Mesothelial cell of epicardium (in vitro differentiated cells): ENCODE measurements around the gene EIF3B. TPM values are rescaled to one million over a fixed set of nuclear protein-coding genes. Genes with fewer than 3 reads are reported as not detected.

ENCODE experiments used
- DNase-seq, 2 experiments: peaks; one replicate each; pipeline ENCODE4 v3.0.0; 2021; ENCODE audit warnings: low spot score in 2 of 2; ENCODE audit not compliant: unreplicated experiment in 2 of 2
- H3K27ac Mint-ChIP-seq: 2 replicates; pipeline ENCODE4 v1.8.0; 2021; ENCODE audit warnings: mixed read lengths
- H3K27me3 Mint-ChIP-seq: 2 replicates; pipeline ENCODE4 v1.8.0; 2021; ENCODE audit warnings: low read depth, mixed read lengths
- H3K36me3 Mint-ChIP-seq: 2 replicates; pipeline ENCODE4 v1.8.0; 2021; ENCODE audit warnings: mixed read lengths
- H3K4me1 Mint-ChIP-seq: 2 replicates; pipeline ENCODE4 v1.8.0; 2021; ENCODE audit warnings: mixed read lengths
- H3K4me3 Mint-ChIP-seq: 2 replicates; pipeline ENCODE4 v1.8.0; 2021; ENCODE audit warnings: mild to moderate bottlenecking, moderate library complexity, mixed read lengths
- H3K9me3 Mint-ChIP-seq: 2 replicates; pipeline ENCODE4 v1.8.0; 2021; ENCODE audit warnings: mixed read lengths
- CTCF ChIP-seq: fragments of 200-600 bp; sonication (generic); IDR thresholded peaks from one replicate; pipeline ENCODE4 v1.5.0; 2021; ENCODE audit warnings: antibody characterized with exemption; ENCODE audit not compliant: unreplicated experiment
- total RNA-seq: library from RNA; stranded (reverse); gene quantifications from 3 replicates; pipeline ENCODE4 v1.2.1, GENCODE V29; 2021

The EIF3B gene
- total RNA-seq, 1 donor from 2014 or later, result 198 TPM

- H3K36me3 Mint-ChIP-seq, result no peaks in the 10 kb centered on the region
- no peak for DNase-seq
- peak overlapping the region; percentile 100 for H3K27ac Mint-ChIP-seq
- H3K4me3 Mint-ChIP-seq, result peak overlapping the region; percentile 88
- peaks cover 19% of the 10 kb centered on the region for H3K4me1 Mint-ChIP-seq
- no peaks in the 10 kb centered on the region for H3K27me3 Mint-ChIP-seq
- no peak for TF ChIP-seq CTCF
- no peaks in the 10 kb centered on the region for H3K9me3 Mint-ChIP-seq
Observed at GRCh38 chr7:2353113-2353935, 1.3 kb upstream of the EIF3B start.

- Mint-ChIP-seq H3K27me3 (no peaks in the 10 kb centered on the region), H3K4me3 (peak overlapping the region; percentile 88), H3K36me3 (no peaks in the 10 kb centered on the region), H3K4me1 (peaks cover 19% of the 10 kb centered on the region), H3K27ac (peak overlapping the region; percentile 100), H3K9me3 (no peaks in the 10 kb centered on the region)
- TF ChIP-seq CTCF, result no peak
- peak in 1 of 2 experiments; percentile 84 for DNase-seq
Observed at GRCh38 chr7:2353936-2354185, 766 bp upstream of the EIF3B start.

GRCh38 chr7:2354939-2355704 is 495 bp downstream of the EIF3B start:
- no peak for TF ChIP-seq CTCF
- Mint-ChIP-seq H3K4me1 (peaks cover 29% of the 10 kb centered on the region), H3K27me3 (no peaks in the 10 kb centered on the region), H3K4me3 (peak overlapping the region; percentile 88), H3K9me3 (no peaks in the 10 kb centered on the region), H3K36me3 (peaks cover 3% of the 10 kb centered on the region), H3K27ac (peak overlapping the region; percentile 94)
- peak in 1 of 2 experiments; percentile 50 for DNase-seq

GRCh38 chr7:2355705-2356008 is 1.0 kb downstream of the EIF3B start:
- H3K27ac Mint-ChIP-seq, result peak overlapping the region; percentile 94
- H3K4me1 Mint-ChIP-seq, result peaks cover 33% of the 10 kb centered on the region
- peaks cover 7% of the 10 kb centered on the region for H3K36me3 Mint-ChIP-seq
- DNase-seq, result no peak
- H3K27me3 Mint-ChIP-seq, result no peaks in the 10 kb centered on the region
- TF ChIP-seq CTCF, result no peak
- H3K9me3 Mint-ChIP-seq, result no peaks in the 10 kb centered on the region
- H3K4me3 Mint-ChIP-seq, result peak overlapping the region; percentile 78

GRCh38 chr7:2357165-2357564 is 2.5 kb downstream of the EIF3B start:
- peak overlapping the region; percentile 78 for H3K4me3 Mint-ChIP-seq
- no peaks in the 10 kb centered on the region for H3K27me3 Mint-ChIP-seq
- H3K9me3 Mint-ChIP-seq, result no peaks in the 10 kb centered on the region
- H3K27ac Mint-ChIP-seq, result peak overlapping the region; percentile 10
- no peak for TF ChIP-seq CTCF
- H3K36me3 Mint-ChIP-seq, result peaks cover 9% of the 10 kb centered on the region
- peaks cover 35% of the 10 kb centered on the region for H3K4me1 Mint-ChIP-seq
- no peak for DNase-seq
